GM21529 (cell line): ENCODE results near the gene HSF5.

Experiments
- ATAC-seq: cut with Tn5 transposase; IDR thresholded peaks from one replicate; pipeline ENCODE4 v1.9.1; 2021; ENCODE audit not compliant: unreplicated experiment

HSF5 gene

GRCh38 chr17:58487589-58488427 is at the start of gene HSF5:
TSS of gene HSF5 (minus strand) at chr17:58488408. CDS start at chr17:58488274, 134 bp downstream.
- no peak for ATAC-seq

DNA sequence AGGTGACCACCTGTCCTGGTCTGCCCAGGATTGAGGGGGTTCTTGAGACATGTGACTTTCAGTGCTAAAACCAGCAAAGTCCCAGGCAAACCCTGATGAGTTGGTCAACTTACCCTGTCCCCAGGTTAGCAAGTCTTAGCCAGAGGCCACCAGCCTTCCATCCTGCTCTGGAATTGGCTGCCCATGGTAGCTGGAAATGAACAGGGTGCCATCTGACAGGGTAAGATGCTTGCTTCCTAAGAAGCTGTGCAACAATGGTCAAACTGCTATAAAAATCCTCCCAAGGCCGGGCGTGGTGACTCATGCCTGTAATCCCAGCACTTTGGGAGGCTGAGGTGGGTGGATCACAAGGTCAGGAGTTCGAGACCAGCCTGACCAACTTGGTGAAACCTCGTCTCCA is 49.1 kb upstream of the HSF5 start:
- ATAC-seq, result no peak

GRCh38 chr17:58536542-58536941 is 48.3 kb upstream of the HSF5 start:
- ATAC-seq, result no peak

- ATAC-seq, result no peak
Measured at GRCh38 chr17:58535431-58535830, 47.2 kb upstream of the HSF5 start.

- ATAC-seq, result no peak
Measured at GRCh38 chr17:58534901-58535421, 46.8 kb upstream of the HSF5 start.

GRCh38 chr17:58534331-58534730 is 46.1 kb upstream of the HSF5 start:
- ATAC-seq, result no peak

DNA sequence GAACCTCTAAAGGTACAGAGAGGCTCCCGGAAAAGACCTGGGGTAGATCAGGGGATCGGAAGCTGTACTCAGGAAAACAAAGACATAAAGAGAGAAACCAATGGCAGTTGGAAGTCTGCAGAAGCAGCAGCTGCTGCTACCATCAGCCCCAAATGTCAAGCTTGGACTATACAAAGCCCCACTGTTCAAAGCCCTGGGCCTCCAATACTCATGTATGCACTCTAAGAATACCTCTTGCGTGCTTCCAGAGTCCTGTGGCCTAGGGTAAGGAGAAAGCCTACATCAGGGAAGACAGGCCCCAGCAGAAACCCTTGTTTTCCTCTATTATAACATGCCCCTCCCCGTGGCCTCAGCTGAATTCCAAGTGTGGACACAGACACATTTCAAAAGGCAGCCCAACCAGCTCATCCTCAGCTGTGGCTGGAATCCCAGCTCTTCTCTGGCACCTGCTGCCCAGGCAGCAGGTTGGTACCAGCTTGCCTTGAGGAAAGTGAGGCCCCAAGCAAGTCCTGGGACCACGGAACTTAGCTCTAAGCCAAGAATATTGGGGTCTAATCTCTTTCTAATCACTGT is 45.5 kb upstream of the HSF5 start:
- no peak for ATAC-seq

DNA sequence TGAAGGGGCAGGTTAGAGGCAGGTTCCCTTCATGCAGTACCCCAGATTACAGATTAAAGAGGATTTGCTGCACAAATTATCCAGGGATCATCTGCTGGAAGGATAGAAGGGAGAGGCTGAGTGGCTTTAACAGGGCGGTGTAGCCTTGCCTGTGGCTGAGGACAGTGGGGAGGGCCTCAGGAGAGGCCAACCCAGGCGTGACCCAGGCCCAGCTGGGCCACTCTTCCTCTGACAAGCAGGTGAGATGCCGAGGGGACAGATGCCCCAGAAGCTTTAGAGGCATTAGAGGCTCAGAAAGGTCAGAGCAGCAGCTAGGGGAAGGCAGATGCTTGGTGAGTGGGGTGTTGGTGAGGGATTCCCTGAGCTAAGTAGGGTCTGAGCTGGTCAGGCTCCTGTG is 44.3 kb upstream of the HSF5 start:
- no peak for ATAC-seq

GRCh38 chr17:58531661-58532554 is 43.7 kb upstream of the HSF5 start:
- no peak for ATAC-seq

DNA sequence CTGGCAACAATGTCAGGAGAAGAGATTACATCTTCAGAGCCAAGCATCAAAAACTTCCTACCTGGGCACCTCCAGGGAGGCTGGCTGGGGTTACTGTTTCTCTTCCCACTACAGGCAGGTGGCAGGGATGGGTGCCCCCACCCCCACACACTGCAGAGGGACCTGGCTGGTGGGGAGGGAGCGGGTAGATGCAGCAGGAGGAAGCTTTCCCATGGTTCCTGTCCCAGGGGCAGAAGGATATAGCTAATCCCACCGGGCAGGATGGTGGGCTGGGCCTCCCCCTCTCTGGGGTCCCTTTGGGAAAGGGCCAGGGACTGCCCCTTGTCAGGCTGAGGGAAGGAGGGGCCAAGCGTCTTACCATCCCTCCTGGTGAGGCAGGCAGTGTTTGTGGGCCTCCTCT is 42.9 kb upstream of the HSF5 start:
- no peak for ATAC-seq

GRCh38 chr17:58530655-58531054 is 42.4 kb upstream of the HSF5 start:
- ATAC-seq, result no peak

DNA sequence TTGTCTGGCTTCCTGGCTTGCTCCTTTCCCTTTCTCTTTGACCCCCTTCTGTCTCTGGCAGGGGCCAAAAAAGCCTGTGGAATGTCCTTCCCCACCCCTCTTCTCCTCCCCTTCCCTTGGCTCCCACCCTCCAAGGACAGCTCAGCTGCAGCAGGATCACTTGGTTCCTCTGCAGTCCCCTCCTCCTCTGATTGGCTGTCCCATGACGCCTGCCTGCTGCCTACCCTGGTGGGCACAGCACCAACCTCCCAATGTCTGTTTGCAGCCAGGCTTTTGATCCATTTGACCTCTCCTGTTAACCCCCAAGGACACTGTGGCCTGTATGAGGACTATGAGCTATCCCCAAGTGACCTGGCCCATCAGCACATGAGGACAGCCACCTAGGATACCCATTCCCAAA is 41.1 kb upstream of the HSF5 start:
- ATAC-seq, result no peak

GRCh38 chr17:58528443-58528842 is 40.2 kb upstream of the HSF5 start:
- no peak for ATAC-seq

- ATAC-seq, result no peak
Measured at GRCh38 chr17:58527949-58528348, 39.7 kb upstream of the HSF5 start.

DNA sequence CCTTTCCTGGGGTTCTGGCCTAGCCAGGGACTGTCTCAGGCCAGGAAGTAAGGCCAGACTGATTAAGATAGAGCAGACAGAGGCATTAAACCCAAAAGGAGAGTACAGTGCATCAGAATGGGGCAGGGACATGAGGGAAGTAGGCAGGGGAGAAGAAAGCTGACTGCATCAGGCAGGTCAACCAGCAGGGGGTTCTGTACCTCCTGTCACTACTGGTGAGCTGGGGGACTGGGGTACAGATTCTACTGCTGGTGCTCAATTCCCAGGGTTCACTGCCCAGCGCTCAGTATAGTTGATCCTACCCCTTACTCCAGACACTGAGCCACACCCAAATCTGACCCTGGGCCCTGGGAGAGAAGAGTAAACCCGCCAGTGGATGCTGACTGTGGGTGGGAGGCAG is 39.1 kb upstream of the HSF5 start:
- no peak for ATAC-seq

DNA sequence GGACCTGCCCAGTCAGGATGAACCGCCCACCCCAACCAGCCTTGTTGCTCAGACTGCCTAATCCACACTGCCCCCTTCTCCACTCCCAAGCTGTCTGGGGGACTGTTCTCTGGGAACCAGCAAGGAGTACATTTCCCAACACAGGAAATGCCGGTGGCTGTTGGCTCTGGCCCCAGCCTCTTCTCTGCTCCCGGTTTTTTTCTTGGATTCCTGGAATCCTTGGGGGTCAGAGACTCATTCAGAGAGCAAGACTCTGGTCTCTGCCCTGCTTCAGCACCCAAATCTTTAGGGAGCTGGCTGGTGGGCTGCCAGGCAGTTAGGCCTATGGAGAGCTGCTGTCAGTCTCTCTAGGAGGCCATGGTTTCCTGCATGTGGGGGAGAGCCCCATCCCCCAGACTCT is 37.0 kb upstream of the HSF5 start:
- ATAC-seq, result no peak

DNA sequence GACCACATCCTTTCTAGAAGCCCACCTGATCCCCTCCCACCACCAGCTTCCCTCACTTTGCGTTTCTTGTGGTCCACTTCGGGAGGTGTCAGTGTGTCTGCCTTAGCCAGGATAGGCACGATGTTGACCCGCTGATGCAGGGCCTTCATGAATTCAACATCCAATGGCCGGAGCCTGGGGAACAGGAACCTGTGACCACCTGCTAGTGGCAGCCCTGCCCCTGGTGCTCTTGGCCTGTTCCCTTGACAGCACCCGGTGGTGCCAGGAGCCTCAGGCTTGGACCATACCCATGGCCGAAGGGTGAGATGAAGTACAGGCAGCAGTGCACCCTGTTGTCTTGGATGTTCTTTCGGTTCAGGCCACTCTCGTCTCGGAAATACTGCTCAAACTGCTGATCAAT is 33.5 kb upstream of the HSF5 start:
- ATAC-seq, result no peak

DNA sequence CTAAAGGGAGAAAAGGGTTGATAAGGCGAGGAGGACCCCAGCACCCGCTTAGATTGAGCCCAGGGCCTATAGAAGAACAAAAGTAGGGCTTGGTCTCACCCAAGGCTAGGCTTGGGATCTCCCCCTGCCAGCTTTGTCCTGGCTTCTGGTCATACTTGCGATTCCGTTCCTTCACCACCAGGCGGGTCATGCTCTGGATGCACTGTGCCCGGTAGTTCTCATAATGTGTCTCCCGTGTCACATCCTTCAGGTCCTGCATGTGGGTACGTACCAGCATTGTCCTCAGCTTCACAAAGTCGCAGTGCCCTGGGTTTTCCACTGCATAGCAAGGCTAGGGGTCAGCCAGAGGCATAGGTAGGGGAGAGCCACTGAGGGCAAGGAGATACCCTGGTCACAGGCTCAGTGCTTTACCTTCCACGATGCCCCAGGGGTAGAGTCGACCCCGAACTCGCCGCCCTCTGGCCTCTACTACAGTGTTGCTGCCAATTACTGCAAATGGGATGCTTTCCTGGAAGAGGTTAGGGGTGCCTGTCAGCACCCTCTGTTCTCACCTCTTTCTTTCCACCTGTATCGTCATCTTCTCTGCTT is 32.7 kb upstream of the HSF5 start:
- no peak for ATAC-seq

DNA sequence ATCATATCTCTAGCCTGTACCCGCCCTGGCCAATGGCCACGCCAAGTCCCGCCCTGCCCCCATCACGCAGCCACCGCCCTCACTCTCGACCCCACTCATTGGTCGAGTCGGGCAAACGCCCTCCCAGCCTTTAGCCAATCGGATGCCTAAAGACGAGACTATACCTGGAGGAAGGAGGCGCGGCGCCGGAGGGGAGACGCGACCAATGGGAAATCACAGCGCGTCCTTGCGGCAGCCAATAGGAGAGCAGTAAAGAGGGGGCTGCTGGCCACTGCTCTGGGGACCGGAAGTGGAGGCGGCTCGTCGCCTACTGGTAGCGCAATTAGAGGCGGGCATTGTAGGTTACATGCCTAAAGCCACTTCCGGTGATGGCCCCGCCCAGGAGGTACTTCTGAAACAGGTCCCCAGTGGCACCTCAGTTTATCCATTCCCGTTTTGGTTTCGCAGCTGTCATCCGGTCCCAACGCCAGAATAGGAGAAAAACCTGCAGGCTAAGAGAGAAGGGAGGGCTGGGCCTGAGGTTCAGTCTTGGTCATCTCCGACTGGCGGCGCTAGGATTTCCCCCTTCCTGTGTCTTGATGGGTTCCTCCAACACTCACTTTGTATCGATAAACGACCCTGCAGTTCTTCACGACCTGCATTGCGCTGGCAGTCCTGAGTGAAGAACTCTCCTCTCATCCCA is 29.9 kb upstream of the HSF5 start:
- peak; percentile 81 for ATAC-seq

GRCh38 chr17:58517378-58517927 is 29.2 kb upstream of the HSF5 start:
- no peak for ATAC-seq
